HepG2 (cell line): ENCODE measurements around the gene ACADVL. TPM values are rescaled to one million over a fixed set of nuclear protein-coding genes. Genes with fewer than 3 reads are reported as not detected.

Source experiments
- ARID2 ChIP-seq: sonication (generic); formaldehyde crosslinking; IDR thresholded peaks from 2 replicates; pipeline ENCODE4 v1.8.1; 2022; ENCODE audit warnings: mild to moderate bottlenecking, missing genetic modification reagents, borderline replicate concordance
- ATF1 ChIP-seq: IDR thresholded peaks from 2 replicates; pipeline ENCODE4 v1.6.1; 2016; ENCODE audit warnings: mild to moderate bottlenecking, control low read depth
- ELF3 ChIP-seq: IDR thresholded peaks from 2 replicates; pipeline ENCODE4 v1.6.1; 2016; ENCODE audit warnings: missing genetic modification reagents, missing compliant biosample characterization
- FOXC1 ChIP-seq: sonication (generic); formaldehyde crosslinking; IDR thresholded peaks from 2 replicates; pipeline ENCODE4 v1.8.0; 2022; ENCODE audit warnings: mild to moderate bottlenecking, missing genetic modification reagents, borderline replicate concordance
- HCFC1 ChIP-seq: fragments of 150-350 bp; IDR thresholded peaks from 2 replicates; pipeline ENCODE4 v1.6.1; 2014; ENCODE audit warnings: low read depth, low read length
- MAFG ChIP-seq: sonication (generic); formaldehyde crosslinking; IDR thresholded peaks from 2 replicates; pipeline ENCODE4 v1.5.1; 2020; ENCODE audit warnings: mild to moderate bottlenecking, missing genetic modification reagents
- RORA ChIP-seq: sonication (generic); formaldehyde crosslinking; IDR thresholded peaks from 2 replicates; pipeline ENCODE4 v1.5.0; 2020; ENCODE audit warnings: mild to moderate bottlenecking, missing genetic modification reagents, moderate library complexity
- SP5 ChIP-seq: IDR thresholded peaks from 2 replicates; pipeline ENCODE4 v1.6.1; 2016; ENCODE audit warnings: low read depth, borderline replicate concordance
- ZNF446 ChIP-seq: sonication (generic); formaldehyde crosslinking; IDR thresholded peaks from 2 replicates; pipeline ENCODE4 v1.5.0; 2020; ENCODE audit warnings: mild to moderate bottlenecking, missing genetic modification reagents
- polyA plus RNA-seq, 8 experiments: library from polyadenylated mRNA; depleted of rRNA in 3 of 8; stranded (reverse) in 7 of 8; unstranded in 1 of 8; fragments of >200 nt; fragmentation: Illumina TruSeq in 4 of 8; extraction: Trizol in 4 of 8; gene quantifications; 2 replicates each; pipeline versions ENCODE4 v1.2.1 to v1.2.3, GENCODE V29; 2011 to 2016; ENCODE audit warnings: low read depth in 4 of 8, missing spikeins in 1 of 8, mixed read lengths in 1 of 8; ENCODE audit not compliant: insufficient read depth in 1 of 8
- total RNA-seq, 5 experiments: library from RNA; depleted of rRNA; stranded (reverse); fragments of >200 nt; fragmentation: Illumina TruSeq; extraction: Trizol; gene quantifications; 2 replicates each; pipeline ENCODE4 v1.2.3, GENCODE V29; 2016; ENCODE audit warnings: low read depth in 1 of 5
- TF ChIP-seq, protein P1 (sequence below): sonication (generic); formaldehyde crosslinking; IDR thresholded peaks from 2 replicates; pipeline ENCODE4 v1.5.0; 2020; ENCODE audit warnings: mild to moderate bottlenecking, missing genetic modification reagents
- TF ChIP-seq, protein P2 (sequence below): IDR thresholded peaks from 2 replicates; pipeline ENCODE4 v1.6.1; 2016; ENCODE audit warnings: control low read depth
- TF ChIP-seq, protein P3 (sequence below): sonication (generic); formaldehyde crosslinking; IDR thresholded peaks from 2 replicates; pipeline ENCODE4 v1.5.0; 2020; ENCODE audit warnings: mild to moderate bottlenecking, low read depth, missing genetic modification reagents, borderline replicate concordance
- TF ChIP-seq, protein P4 (sequence below): IDR thresholded peaks from 2 replicates; pipeline ENCODE4 v1.6.1; 2016; ENCODE audit warnings: missing genetic modification reagents, missing compliant biosample characterization
- TF ChIP-seq, protein P5 (sequence below): sonication (generic); formaldehyde crosslinking; IDR thresholded peaks from 2 replicates; pipeline ENCODE4 v1.8.0; 2022; ENCODE audit warnings: mild to moderate bottlenecking, missing genetic modification reagents, moderate library complexity
- TF ChIP-seq, protein P6 (sequence below), 2 experiments: sonication (generic) in 1 of 2; formaldehyde crosslinking in 1 of 2; IDR thresholded peaks; 2 replicates each; pipeline versions ENCODE4 v1.6.1 to v1.9.0; 2014 to 2022; ENCODE audit warnings: antibody characterized with exemption in 1 of 2, borderline replicate concordance in 1 of 2, inconsistent platforms in 1 of 2, low read depth in 1 of 2, missing genetic modification reagents in 1 of 2

ACADVL gene
- total and polyA plus RNA-seq, 2 of the 13 experiments (the other 11 are each of a cell fraction or from before 2014, with no cell fraction given), result 219 to 412 TPM

DNA sequence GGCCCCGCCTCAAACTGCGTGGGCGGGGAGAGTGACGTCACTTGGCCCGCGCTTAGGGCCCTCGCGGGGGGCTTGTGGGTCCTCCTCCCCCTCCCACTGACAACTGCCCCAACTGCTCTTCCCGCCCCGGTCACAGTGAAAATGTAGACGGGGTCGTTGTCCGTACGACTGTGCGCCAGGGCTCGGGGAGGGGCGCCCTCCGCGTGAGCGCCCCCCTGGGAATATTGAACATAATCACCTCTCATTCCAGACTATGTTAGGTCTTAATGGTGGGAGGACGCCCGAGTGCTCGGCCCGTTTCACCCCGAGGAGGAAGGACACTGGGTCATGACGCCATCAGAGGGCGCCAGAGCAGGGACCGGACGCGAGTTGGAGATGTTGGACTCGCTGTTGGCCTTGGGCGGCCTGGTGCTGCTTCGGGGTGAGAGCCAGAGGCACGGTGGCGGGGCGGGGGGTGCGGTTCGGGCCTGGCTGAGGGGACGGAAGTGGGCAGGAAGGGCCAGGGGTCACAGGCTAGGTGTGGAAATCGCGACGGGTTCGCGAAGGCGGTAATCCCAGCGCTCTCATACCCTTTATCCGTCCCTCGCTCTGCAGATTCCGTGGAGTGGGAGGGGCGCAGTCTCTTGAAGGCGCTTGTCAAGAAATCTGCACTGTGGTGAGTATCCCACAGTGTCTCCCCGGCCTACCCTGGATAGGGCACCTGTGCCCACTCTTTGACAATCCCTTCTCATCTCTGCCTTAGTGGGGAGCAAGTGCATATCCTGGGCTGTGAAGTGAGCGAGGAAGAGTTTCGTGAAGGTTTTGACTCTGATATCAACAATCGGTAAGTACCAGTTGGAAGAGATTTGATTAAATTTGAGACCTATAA, 32.7 kb downstream of the ACADVL start, which contains the start of gene ELP5 (continued):
- TF ChIP-seq RORA (no peak), ZNF446 (CRISPR knock-in tag) (no peak), ELF3 (CRISPR knock-in tag) (peak; percentile 69; the same call in 1 of the 2 replicates), ARID2 (CRISPR knock-in tag) (no peak), MAFG (CRISPR knock-in tag) (no peak), ATF1 (CRISPR knock-in tag) (peak; percentile 96), SP5 (CRISPR knock-in tag) (0 out of 2 replicates have a peak, but pooled peaks have one; percentile 46), FOXC1 (CRISPR knock-in tag) (peak; percentile 90), HCFC1 (peak; percentile 61)
- TF ChIP-seq, protein P1, sequence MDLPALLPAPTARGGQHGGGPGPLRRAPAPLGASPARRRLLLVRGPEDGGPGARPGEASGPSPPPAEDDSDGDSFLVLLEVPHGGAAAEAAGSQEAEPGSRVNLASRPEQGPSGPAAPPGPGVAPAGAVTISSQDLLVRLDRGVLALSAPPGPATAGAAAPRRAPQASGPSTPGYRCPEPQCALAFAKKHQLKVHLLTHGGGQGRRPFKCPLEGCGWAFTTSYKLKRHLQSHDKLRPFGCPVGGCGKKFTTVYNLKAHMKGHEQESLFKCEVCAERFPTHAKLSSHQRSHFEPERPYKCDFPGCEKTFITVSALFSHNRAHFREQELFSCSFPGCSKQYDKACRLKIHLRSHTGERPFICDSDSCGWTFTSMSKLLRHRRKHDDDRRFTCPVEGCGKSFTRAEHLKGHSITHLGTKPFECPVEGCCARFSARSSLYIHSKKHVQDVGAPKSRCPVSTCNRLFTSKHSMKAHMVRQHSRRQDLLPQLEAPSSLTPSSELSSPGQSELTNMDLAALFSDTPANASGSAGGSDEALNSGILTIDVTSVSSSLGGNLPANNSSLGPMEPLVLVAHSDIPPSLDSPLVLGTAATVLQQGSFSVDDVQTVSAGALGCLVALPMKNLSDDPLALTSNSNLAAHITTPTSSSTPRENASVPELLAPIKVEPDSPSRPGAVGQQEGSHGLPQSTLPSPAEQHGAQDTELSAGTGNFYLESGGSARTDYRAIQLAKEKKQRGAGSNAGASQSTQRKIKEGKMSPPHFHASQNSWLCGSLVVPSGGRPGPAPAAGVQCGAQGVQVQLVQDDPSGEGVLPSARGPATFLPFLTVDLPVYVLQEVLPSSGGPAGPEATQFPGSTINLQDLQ (CRISPR knock-in tag), result no peak
- TF ChIP-seq, protein P2, sequence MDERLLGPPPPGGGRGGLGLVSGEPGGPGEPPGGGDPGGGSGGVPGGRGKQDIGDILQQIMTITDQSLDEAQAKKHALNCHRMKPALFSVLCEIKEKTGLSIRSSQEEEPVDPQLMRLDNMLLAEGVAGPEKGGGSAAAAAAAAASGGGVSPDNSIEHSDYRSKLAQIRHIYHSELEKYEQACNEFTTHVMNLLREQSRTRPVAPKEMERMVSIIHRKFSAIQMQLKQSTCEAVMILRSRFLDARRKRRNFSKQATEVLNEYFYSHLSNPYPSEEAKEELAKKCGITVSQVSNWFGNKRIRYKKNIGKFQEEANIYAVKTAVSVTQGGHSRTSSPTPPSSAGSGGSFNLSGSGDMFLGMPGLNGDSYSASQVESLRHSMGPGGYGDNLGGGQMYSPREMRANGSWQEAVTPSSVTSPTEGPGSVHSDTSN (CRISPR knock-in tag), result no peak
- TF ChIP-seq, protein P3, sequence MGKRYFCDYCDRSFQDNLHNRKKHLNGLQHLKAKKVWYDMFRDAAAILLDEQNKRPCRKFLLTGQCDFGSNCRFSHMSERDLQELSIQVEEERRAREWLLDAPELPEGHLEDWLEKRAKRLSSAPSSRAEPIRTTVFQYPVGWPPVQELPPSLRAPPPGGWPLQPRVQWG (CRISPR knock-in tag), result no peak
- TF ChIP-seq, protein P4, sequence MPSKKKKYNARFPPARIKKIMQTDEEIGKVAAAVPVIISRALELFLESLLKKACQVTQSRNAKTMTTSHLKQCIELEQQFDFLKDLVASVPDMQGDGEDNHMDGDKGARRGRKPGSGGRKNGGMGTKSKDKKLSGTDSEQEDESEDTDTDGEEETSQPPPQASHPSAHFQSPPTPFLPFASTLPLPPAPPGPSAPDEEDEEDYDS (CRISPR knock-in tag), result no peak
- TF ChIP-seq, protein P5, sequence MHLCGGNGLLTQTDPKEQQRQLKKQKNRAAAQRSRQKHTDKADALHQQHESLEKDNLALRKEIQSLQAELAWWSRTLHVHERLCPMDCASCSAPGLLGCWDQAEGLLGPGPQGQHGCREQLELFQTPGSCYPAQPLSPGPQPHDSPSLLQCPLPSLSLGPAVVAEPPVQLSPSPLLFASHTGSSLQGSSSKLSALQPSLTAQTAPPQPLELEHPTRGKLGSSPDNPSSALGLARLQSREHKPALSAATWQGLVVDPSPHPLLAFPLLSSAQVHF (CRISPR knock-in tag), result no peak
- TF ChIP-seq, protein P6, sequence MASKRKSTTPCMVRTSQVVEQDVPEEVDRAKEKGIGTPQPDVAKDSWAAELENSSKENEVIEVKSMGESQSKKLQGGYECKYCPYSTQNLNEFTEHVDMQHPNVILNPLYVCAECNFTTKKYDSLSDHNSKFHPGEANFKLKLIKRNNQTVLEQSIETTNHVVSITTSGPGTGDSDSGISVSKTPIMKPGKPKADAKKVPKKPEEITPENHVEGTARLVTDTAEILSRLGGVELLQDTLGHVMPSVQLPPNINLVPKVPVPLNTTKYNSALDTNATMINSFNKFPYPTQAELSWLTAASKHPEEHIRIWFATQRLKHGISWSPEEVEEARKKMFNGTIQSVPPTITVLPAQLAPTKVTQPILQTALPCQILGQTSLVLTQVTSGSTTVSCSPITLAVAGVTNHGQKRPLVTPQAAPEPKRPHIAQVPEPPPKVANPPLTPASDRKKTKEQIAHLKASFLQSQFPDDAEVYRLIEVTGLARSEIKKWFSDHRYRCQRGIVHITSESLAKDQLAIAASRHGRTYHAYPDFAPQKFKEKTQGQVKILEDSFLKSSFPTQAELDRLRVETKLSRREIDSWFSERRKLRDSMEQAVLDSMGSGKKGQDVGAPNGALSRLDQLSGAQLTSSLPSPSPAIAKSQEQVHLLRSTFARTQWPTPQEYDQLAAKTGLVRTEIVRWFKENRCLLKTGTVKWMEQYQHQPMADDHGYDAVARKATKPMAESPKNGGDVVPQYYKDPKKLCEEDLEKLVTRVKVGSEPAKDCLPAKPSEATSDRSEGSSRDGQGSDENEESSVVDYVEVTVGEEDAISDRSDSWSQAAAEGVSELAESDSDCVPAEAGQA (IDR thresholded peaks at IDR 0.05; ENCODE audit: low read depth), result peak; percentile 82
- TF ChIP-seq, protein P6 (CRISPR knock-in tag; IDR thresholded peaks at IDR 0.05; ENCODE audit: borderline replicate concordance), result no peak
